NB4 (cell line): Measurements from ENCODE around the gene ZNF609.

Experiments
- DNase-seq: peaks from one replicate; pipeline ENCODE4 v3.0.0; 2010; ENCODE audit warnings: low read depth
- H3K4me3 ChIP-seq: one replicate; pipeline ENCODE4 v1.5.1; 2011; ENCODE audit warnings: mild to moderate bottlenecking, low read depth, low read length, moderate library complexity
- MYC ChIP-seq: IDR thresholded peaks from 2 replicates; pipeline ENCODE4 v1.6.1; 2011; ENCODE audit warnings: low read depth, low read length
- POLR2A ChIP-seq: IDR thresholded peaks from 2 replicates; pipeline ENCODE4 v1.6.1; 2011; ENCODE audit warnings: mild to moderate bottlenecking; ENCODE audit not compliant: insufficient read length; ENCODE audit errors: extremely low read depth
- TF ChIP-seq, protein P1 (sequence below): IDR thresholded peaks from one replicate; pipeline ENCODE4 v1.5.1; 2012; ENCODE audit warnings: low read depth, low read length
- TF ChIP-seq, protein P2 (sequence below): IDR thresholded peaks from 2 replicates; pipeline ENCODE4 v1.6.1; 2011; ENCODE audit warnings: low read depth, low read length

ZNF609 gene

DNA sequence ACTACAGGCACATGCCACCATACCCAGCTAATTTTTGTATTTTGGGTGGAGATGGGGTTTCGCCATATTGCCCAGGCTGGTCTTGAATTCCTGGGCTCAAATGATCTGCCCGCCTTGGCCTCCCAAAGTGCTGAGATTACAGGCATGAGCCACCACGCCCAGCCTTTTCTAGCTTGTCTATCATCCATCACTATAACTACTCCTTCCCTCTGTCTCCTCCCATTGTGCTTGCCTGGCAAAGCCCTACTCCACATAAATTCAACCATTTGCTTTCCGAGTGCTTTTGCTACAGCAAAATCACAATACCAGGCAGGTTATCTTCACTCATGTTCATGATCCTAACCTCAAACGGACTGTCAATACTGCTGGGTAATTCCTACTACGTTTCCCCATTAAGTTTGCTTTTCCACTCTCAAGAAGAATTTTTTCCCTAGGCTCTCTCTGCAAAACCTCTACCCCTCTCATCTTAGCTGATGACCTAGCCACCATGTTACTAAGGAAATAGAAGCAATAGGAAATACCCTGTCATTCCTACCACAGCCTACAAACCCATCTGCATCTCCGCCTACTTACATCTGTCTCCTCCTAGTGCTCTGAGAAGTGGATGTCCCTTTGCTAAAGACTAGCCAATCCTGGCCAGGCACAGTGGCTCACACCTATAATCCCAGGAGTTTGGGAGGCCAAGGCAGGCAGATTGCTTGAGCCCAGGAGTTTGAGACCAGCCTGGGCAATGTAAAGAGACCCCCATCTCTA is 250.5 kb downstream of the ZNF609 start:
- TF ChIP-seq, protein P1, sequence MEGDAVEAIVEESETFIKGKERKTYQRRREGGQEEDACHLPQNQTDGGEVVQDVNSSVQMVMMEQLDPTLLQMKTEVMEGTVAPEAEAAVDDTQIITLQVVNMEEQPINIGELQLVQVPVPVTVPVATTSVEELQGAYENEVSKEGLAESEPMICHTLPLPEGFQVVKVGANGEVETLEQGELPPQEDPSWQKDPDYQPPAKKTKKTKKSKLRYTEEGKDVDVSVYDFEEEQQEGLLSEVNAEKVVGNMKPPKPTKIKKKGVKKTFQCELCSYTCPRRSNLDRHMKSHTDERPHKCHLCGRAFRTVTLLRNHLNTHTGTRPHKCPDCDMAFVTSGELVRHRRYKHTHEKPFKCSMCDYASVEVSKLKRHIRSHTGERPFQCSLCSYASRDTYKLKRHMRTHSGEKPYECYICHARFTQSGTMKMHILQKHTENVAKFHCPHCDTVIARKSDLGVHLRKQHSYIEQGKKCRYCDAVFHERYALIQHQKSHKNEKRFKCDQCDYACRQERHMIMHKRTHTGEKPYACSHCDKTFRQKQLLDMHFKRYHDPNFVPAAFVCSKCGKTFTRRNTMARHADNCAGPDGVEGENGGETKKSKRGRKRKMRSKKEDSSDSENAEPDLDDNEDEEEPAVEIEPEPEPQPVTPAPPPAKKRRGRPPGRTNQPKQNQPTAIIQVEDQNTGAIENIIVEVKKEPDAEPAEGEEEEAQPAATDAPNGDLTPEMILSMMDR: no peak
- TF ChIP-seq MYC (no peak), POLR2A (no peak)
- TF ChIP-seq, protein P2, sequence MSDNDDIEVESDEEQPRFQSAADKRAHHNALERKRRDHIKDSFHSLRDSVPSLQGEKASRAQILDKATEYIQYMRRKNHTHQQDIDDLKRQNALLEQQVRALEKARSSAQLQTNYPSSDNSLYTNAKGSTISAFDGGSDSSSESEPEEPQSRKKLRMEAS: no peak
- no peak overlapping the region for H3K4me3 ChIP-seq
- DNase-seq: no peak

DNA sequence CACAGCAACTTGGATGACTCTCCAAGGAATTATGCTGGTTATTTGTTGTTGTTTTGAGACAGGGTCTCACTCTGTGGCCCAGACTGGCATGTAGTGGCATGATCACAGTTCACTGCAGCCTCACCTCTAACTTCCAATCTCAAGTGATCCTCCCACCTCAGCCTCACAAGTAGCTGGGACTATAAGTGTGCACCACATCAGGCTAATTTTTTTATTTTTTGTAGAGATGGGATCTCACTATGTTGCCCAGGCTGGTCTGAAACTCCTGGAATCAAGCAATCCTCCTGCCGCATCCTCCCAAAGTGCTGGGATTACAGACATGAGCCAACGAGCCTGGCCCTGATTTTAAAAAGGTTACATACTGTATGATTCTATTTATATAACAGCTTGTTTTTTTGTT is 252.0 kb downstream of the ZNF609 start:
- DNase-seq: no peak
- TF ChIP-seq MYC (no peak), POLR2A (no peak)
- TF ChIP-seq, protein P2: no peak
- TF ChIP-seq, protein P1: no peak
- no peak overlapping the region for H3K4me3 ChIP-seq

DNA sequence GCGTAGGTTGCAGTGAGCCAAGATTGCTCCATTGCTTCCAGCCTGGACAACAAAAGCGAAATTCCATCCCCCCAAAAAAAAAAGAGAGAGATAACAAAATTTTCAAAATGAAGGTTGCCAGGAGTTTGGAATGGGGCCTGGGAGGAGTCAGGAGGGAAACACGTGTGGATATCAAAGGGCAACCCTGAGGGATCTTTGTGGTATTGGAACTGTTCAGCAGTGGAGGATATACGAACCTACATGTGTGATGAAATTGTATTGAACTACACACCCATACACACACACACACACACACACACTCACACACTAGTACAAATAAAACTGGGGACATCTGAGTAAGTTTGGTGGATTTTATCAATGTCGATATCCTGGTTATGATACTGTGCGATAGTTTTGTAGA is 253.2 kb downstream of the ZNF609 start:
- no peak overlapping the region for H3K4me3 ChIP-seq
- TF ChIP-seq, protein P1: no peak
- TF ChIP-seq MYC (no peak), POLR2A (no peak)
- TF ChIP-seq, protein P2: no peak
- DNase-seq: no peak

DNA sequence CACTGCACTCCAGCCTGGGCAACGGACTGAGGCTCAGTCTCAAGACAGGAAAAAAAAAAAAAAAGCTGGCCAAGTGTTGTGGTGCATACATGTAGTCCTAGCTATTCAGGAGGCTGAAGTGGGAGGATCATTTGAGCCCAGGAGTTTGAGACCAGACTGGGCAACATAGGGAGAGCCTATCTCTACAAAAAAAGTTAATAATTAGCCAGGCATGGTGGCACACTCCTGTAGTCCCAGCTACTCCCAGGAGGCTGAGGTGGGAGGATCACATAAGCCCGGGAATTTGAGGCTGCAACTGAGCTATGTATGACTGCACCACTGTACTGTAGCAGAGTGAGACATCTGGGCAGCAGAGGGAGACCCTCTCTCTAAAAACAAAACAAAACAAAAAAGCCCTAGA is 256.1 kb downstream of the ZNF609 start:
- H3K4me3 ChIP-seq: no peak overlapping the region
- TF ChIP-seq POLR2A: no peak
- TF ChIP-seq, protein P2: no peak
- TF ChIP-seq, protein P1: no peak
- TF ChIP-seq MYC: no peak
- DNase-seq: no peak

DNA sequence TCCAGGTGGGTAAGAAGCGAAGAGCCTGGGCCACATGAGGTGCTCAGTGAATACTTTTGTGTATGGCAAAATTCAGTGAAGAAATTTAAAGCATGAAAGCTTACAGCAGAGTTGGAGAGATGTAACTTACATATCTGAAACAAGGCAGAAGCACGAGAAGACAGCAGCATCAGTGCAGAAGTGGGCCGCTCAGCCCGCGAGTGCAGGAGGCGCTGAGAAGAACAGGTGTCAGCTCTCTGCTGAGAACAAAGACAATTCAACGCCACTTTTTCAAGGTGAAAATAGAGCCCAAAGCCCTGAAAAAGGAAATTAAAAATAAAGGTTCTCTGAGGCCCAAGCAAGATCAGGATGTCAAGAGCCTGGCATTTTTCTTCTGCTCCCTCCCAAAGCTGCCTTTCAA is 256.8 kb downstream of the ZNF609 start:
- TF ChIP-seq, protein P2: no peak
- TF ChIP-seq, protein P1: no peak
- TF ChIP-seq MYC: no peak
- no peak for TF ChIP-seq POLR2A
- no peak overlapping the region for H3K4me3 ChIP-seq
- DNase-seq: no peak
